Measurements from ENCODE around the gene C1QB.
A peak's percentile ranks its signal among the peaks of the same experiment; 100 is the strongest.

Gene C1QB

GRCh38 chr1:22619798-22620197 is 33.2 kb upstream of the C1QB start:
- no peaks in the 10 kb centered on the region for H3K36me3 ChIP-seq (ENCODE audit: control insufficient read depth in 4 of 4, insufficient read depth in 4 of 4, low read length in 3 of 4)
- ChIA-PET POLR2A (no interaction called here), CTCF (no interaction called here)
- DNase-seq = no peak
- no peak overlapping the region for H3K27ac ChIP-seq (ENCODE audit: insufficient read depth in 1 of 2, low read depth in 1 of 2, low read length in 2 of 2, poor library complexity in 1 of 2, severe bottlenecking in 2 of 2)
- H3K27me3 ChIP-seq (replicated peaks in 2 of 5; ENCODE audit: control insufficient read depth in 4 of 5, insufficient read depth in 5 of 5, low read length in 4 of 5) = peaks cover 0 to 73% (median 7%) of the 10 kb centered on the region in 5 experiments
- H3K4me3 ChIP-seq (ENCODE audit: control insufficient read depth in 1 of 7, extremely low read depth in 1 of 7, insufficient read depth in 4 of 7, low read depth in 2 of 7, low read length in 6 of 7) = no peak overlapping the region
- no peaks in the 10 kb centered on the region for H3K4me1 ChIP-seq (ENCODE audit: control extremely low read depth in 1 of 4, control insufficient read depth in 4 of 4, insufficient read depth in 4 of 4, low read length in 3 of 4)
- H3K9me3 ChIP-seq (ENCODE audit: control extremely low read depth in 1 of 5, control insufficient read depth in 4 of 5, insufficient read depth in 2 of 5, low read depth in 1 of 5, low read length in 4 of 5) = no peaks in the 10 kb centered on the region
- WGBS (ENCODE audit: insufficient coverage) = 58% methylated on average over 10 of the region's 12 CpGs

GRCh38 chr1:22621761-22622160 is 31.3 kb upstream of the C1QB start:
- ChIA-PET CTCF (no interaction called here), POLR2A (no interaction called here)
- Histone ChIP-seq H3K27me3 (replicated peaks in 2 of 5; ENCODE audit: control insufficient read depth in 4 of 5, insufficient read depth in 5 of 5, low read length in 4 of 5) (peaks cover 0 to 77% (median 10%) of the 10 kb centered on the region in 5 experiments), H3K36me3 (ENCODE audit: control insufficient read depth in 4 of 4, insufficient read depth in 4 of 4, low read length in 3 of 4) (no peaks in the 10 kb centered on the region), H3K4me1 (ENCODE audit: control extremely low read depth in 1 of 4, control insufficient read depth in 4 of 4, insufficient read depth in 4 of 4, low read length in 3 of 4) (no peaks in the 10 kb centered on the region), H3K9me3 (ENCODE audit: control extremely low read depth in 1 of 5, control insufficient read depth in 4 of 5, insufficient read depth in 2 of 5, low read depth in 1 of 5, low read length in 4 of 5) (peaks cover 0 to 2% (median 0%) of the 10 kb centered on the region in 5 experiments), H3K27ac (ENCODE audit: insufficient read depth in 1 of 2, low read depth in 1 of 2, low read length in 2 of 2, poor library complexity in 1 of 2, severe bottlenecking in 2 of 2) (no peak overlapping the region), H3K4me3 (ENCODE audit: control insufficient read depth in 1 of 7, extremely low read depth in 1 of 7, insufficient read depth in 4 of 7, low read depth in 2 of 7, low read length in 6 of 7) (no peak overlapping the region)
- no CpG with 5 or more reads among the region's 4 CpGs for WGBS (ENCODE audit: insufficient coverage)
- DNase-seq = no peak

- Histone ChIP-seq H3K4me1 (ENCODE audit: control extremely low read depth in 1 of 4, control insufficient read depth in 4 of 4, insufficient read depth in 4 of 4, low read length in 3 of 4) (no peaks in the 10 kb centered on the region), H3K27ac (ENCODE audit: insufficient read depth in 1 of 2, low read depth in 1 of 2, low read length in 2 of 2, poor library complexity in 1 of 2, severe bottlenecking in 2 of 2) (no peak overlapping the region), H3K9me3 (ENCODE audit: control extremely low read depth in 1 of 5, control insufficient read depth in 4 of 5, insufficient read depth in 2 of 5, low read depth in 1 of 5, low read length in 4 of 5) (peaks cover 0 to 2% (median 0%) of the 10 kb centered on the region in 5 experiments), H3K4me3 (ENCODE audit: control insufficient read depth in 1 of 7, extremely low read depth in 1 of 7, insufficient read depth in 4 of 7, low read depth in 2 of 7, low read length in 6 of 7) (no peak overlapping the region), H3K36me3 (ENCODE audit: control insufficient read depth in 4 of 4, insufficient read depth in 4 of 4, low read length in 3 of 4) (no peaks in the 10 kb centered on the region), H3K27me3 (replicated peaks in 2 of 5; ENCODE audit: control insufficient read depth in 4 of 5, insufficient read depth in 5 of 5, low read length in 4 of 5) (peaks cover 0 to 75% (median 9%) of the 10 kb centered on the region in 5 experiments)
- CTCF ChIA-PET = interaction anchor here (0.9 kb wide), 1 partner anchor 17 kb away, joined by 4 read pairs; no protein-coding TSS in a partner anchor
- DNase-seq = peak in 2 of 3 donors; percentile 8 to 10
- WGBS (ENCODE audit: insufficient coverage) = 40% methylated on average over 9 of the region's 9 CpGs
- POLR2A ChIA-PET = no interaction called here
Measured at GRCh38 chr1:22625262-22625925, 27.6 kb upstream of the C1QB start.

GRCh38 chr1:22626237-22627157 is 26.5 kb upstream of the C1QB start:
- Histone ChIP-seq H3K4me1 (ENCODE audit: control extremely low read depth in 1 of 4, control insufficient read depth in 4 of 4, insufficient read depth in 4 of 4, low read length in 3 of 4) (no peaks in the 10 kb centered on the region), H3K4me3 (ENCODE audit: control insufficient read depth in 1 of 7, extremely low read depth in 1 of 7, insufficient read depth in 4 of 7, low read depth in 2 of 7, low read length in 6 of 7) (no peak overlapping the region), H3K9me3 (ENCODE audit: control extremely low read depth in 1 of 5, control insufficient read depth in 4 of 5, insufficient read depth in 2 of 5, low read depth in 1 of 5, low read length in 4 of 5) (peaks cover 0 to 2% (median 0%) of the 10 kb centered on the region in 5 experiments), H3K27me3 (replicated peaks in 2 of 5; ENCODE audit: control insufficient read depth in 4 of 5, insufficient read depth in 5 of 5, low read length in 4 of 5) (peaks cover 0 to 80% (median 9%) of the 10 kb centered on the region in 5 experiments), H3K27ac (ENCODE audit: insufficient read depth in 1 of 2, low read depth in 1 of 2, low read length in 2 of 2, poor library complexity in 1 of 2, severe bottlenecking in 2 of 2) (no peak overlapping the region), H3K36me3 (ENCODE audit: control insufficient read depth in 4 of 4, insufficient read depth in 4 of 4, low read length in 3 of 4) (no peaks in the 10 kb centered on the region)
- WGBS (ENCODE audit: insufficient coverage) = 26% methylated on average over 18 of the region's 20 CpGs
- POLR2A ChIA-PET = no interaction called here
- CTCF ChIA-PET = interaction anchor here (0.9 kb wide), 1 partner anchor 16 kb away, joined by 4 read pairs; no protein-coding TSS in a partner anchor
- no peak for DNase-seq

- Histone ChIP-seq H3K4me3 (ENCODE audit: control insufficient read depth in 1 of 7, extremely low read depth in 1 of 7, insufficient read depth in 4 of 7, low read depth in 2 of 7, low read length in 6 of 7) (no peak overlapping the region), H3K36me3 (ENCODE audit: control insufficient read depth in 4 of 4, insufficient read depth in 4 of 4, low read length in 3 of 4) (no peaks in the 10 kb centered on the region), H3K27ac (ENCODE audit: insufficient read depth in 1 of 2, low read depth in 1 of 2, low read length in 2 of 2, poor library complexity in 1 of 2, severe bottlenecking in 2 of 2) (no peak overlapping the region), H3K27me3 (replicated peaks in 2 of 5; ENCODE audit: control insufficient read depth in 4 of 5, insufficient read depth in 5 of 5, low read length in 4 of 5) (peaks cover 0 to 78% (median 12%) of the 10 kb centered on the region in 5 experiments), H3K4me1 (ENCODE audit: control extremely low read depth in 1 of 4, control insufficient read depth in 4 of 4, insufficient read depth in 4 of 4, low read length in 3 of 4) (no peaks in the 10 kb centered on the region), H3K9me3 (ENCODE audit: control extremely low read depth in 1 of 5, control insufficient read depth in 4 of 5, insufficient read depth in 2 of 5, low read depth in 1 of 5, low read length in 4 of 5) (peaks cover 0 to 2% (median 0%) of the 10 kb centered on the region in 5 experiments)
- ChIA-PET POLR2A (no interaction called here), CTCF (interaction anchor here (0.6 kb wide), 2 partner anchors 13 to 224 kb away, joined by 3 to 4 read pairs; no protein-coding TSS in a partner anchor)
- 73% methylated on average over 5 of the region's 5 CpGs for WGBS (ENCODE audit: insufficient coverage)
- DNase-seq = no peak
Measured at GRCh38 chr1:22627331-22627730, 25.7 kb upstream of the C1QB start.

GRCh38 chr1:22628698-22629444 is 24.2 kb upstream of the C1QB start:
- ChIA-PET CTCF (interaction anchor here (1.2 kb wide), 1 partner anchor 11 kb away, joined by 3 read pairs; no protein-coding TSS in a partner anchor), POLR2A (no interaction called here)
- no peaks in the 10 kb centered on the region for H3K36me3 ChIP-seq (ENCODE audit: control insufficient read depth in 4 of 4, insufficient read depth in 4 of 4, low read length in 3 of 4)
- H3K4me1 ChIP-seq (ENCODE audit: control extremely low read depth in 1 of 4, control insufficient read depth in 4 of 4, insufficient read depth in 4 of 4, low read length in 3 of 4) = no peaks in the 10 kb centered on the region
- 15% methylated on average over 5 of the region's 11 CpGs for WGBS (ENCODE audit: insufficient coverage)
- peaks cover 0 to 2% (median 0%) of the 10 kb centered on the region in 5 experiments for H3K9me3 ChIP-seq (ENCODE audit: control extremely low read depth in 1 of 5, control insufficient read depth in 4 of 5, insufficient read depth in 2 of 5, low read depth in 1 of 5, low read length in 4 of 5)
- DNase-seq = no peak
- no peak overlapping the region for H3K27ac ChIP-seq (ENCODE audit: insufficient read depth in 1 of 2, low read depth in 1 of 2, low read length in 2 of 2, poor library complexity in 1 of 2, severe bottlenecking in 2 of 2)
- H3K27me3 ChIP-seq (replicated peaks in 2 of 5; ENCODE audit: control insufficient read depth in 4 of 5, insufficient read depth in 5 of 5, low read length in 4 of 5) = peaks cover 0 to 84% (median 14%) of the 10 kb centered on the region in 5 experiments
- H3K4me3 ChIP-seq (ENCODE audit: control insufficient read depth in 1 of 7, extremely low read depth in 1 of 7, insufficient read depth in 4 of 7, low read depth in 2 of 7, low read length in 6 of 7) = no peak overlapping the region

Measured in common myeloid progenitor, CD34-positive (primary cell).